ENCODE measurements around the gene COIL.

- peak; percentile 99 for TF ChIP-seq CTCF (conservative IDR thresholded peaks at IDR 0.05; ENCODE audit: low read depth, low read length)
- no peak for TF ChIP-seq EZH2 (IDR thresholded peaks at IDR 0.05; ENCODE audit: low read length, unreplicated experiment)
Observed at GRCh38 chr17:56960596-56961538, at the start of gene COIL.

Data from PC-3 (cell line).